Mucosa of gallbladder (tissue), 1 donor: ENCODE measurements around the gene CHSY1. TPM values are rescaled to one million over a fixed set of nuclear protein-coding genes. Genes with fewer than 3 reads are reported as not detected.

Experiments used
- DNase-seq: peaks from one replicate; pipeline ENCODE4 v3.0.0-alpha.2; 2020; ENCODE audit warnings: low spot score
- total RNA-seq: library from RNA; stranded (reverse); gene quantifications from one replicate; pipeline ENCODE4 v1.2.1, GENCODE V29; 2021
- donor health status: DM: no; HTN: no; CAD: no.

CHSY1 gene
- total RNA-seq, 1 donor from 2014 or later, result 18.8 TPM

GRCh38 chr15:101152914-101153313 is 98.9 kb downstream of the CHSY1 start:
- DNase-seq, result no peak

GRCh38 chr15:101151288-101151687 is 100.6 kb downstream of the CHSY1 start:
- DNase-seq, result no peak

DNA sequence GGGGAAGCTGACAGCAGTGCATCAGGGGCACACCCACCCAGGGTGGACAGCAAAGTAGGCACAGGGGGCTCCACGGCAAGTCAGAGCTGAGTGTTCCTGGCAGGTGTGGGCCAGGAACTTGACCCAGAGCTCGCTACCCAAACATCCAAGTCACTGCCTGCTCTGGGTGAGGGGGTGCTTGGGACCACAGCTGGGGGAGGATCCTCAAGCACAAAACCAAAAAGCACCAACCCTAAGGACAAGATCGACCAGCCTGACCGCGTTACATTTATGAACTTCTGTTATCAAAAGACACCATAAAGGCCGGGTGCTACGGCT is 101.2 kb downstream of the CHSY1 start:
- DNase-seq, result no peak

DNA sequence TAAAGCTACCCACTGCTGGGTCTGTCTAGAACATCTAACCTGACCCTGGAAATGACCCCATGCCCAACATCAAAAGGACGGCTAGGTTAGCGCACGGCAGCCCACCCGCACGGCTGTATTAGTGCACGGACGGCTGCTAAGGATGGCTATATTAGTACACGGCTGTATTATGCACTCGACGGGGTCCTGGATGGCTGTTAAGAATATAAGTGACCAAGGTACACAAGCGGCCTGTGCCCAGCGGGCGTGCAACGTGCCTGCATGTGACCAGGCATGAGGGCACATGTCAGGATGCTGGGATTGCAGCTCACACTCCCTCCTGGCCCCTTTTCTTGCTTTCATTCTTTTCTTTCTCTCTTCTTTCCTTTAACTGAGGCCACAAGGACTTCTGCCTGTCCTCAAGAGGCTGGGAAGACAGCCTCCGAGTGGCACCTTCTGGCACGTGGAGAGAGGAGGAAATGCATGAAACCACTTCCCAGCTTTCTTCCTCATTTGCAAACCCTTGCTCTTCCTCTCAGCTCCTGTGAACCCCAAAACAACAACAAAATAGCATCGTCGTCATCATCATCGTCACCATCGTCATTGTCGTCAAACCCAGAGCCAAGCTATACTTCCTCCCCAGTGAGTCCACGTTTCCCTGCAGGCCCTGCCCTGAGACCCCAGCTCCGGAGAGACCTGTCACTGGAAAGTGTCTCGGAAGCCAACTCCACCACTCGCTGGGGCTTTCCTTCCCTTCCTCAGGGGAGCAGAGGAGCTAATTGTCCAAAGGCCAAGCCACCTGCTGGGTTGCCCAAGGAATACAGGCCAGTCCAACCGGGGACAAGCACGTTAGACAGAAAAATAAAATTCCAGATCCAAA is 101.8 kb downstream of the CHSY1 start:
- DNase-seq, result no peak

DNA sequence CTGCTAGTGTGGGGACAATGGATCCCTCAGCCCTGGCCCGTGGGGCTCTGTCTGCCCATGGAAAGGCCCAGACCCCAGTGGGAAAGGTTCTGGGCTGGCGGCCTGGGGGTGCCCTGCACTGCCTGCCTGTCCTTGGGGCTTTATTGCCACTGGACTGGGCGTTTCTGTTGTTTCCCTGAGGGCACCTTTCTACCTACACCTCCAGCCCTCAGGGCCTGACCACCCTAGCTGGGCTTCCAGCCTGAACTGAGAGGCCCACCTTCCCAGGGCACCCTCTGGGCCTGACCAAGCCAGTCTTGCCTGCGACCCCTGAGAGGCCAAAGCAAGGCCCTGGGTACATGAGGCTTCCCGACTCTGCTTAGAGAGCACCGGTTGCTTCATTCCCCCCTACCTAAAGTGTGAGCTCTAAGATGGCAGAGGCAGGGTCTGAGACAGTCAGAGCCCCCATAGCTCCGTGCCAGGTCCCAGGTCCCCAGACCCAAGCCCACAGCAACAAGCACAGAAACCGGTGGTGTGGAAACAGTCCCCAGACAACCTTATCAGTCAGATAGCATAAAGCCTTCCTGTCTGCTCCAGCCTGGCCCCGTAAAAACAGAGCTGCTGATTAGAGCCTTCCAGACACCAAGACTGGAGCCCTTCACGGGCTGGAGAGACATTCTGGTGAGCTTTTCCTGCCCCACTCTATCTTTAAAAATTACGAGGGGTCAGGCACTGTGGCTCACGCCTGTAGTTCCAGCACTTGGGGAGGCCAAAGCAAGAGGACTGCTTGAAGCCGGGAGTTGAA is 102.8 kb downstream of the CHSY1 start:
- no peak for DNase-seq

GRCh38 chr15:101148166-101148880 is 103.5 kb downstream of the CHSY1 start:
- DNase-seq, result no peak

DNA sequence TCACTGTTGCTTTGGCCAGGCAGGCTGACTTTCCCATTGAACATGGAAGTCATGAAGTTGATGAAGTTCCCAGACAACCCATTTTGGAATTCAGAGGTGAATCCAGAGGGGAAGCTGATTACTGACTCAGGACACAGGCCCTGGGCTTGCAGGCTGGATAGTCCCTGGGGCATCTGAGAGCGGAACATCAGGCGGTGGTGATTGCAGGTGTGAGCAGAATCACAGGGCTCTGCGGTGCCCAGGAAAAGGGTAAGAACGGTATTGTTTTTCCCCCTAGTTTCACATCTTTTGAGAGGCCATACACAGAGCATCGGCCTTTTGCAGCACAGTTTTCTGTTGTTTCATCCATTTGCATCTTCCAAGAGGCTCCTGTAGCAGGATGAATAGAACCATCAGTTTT is 104.7 kb downstream of the CHSY1 start:
- no peak for DNase-seq

- no peak for DNase-seq
Observed at GRCh38 chr15:101146118-101146702, 105.6 kb downstream of the CHSY1 start.

DNA sequence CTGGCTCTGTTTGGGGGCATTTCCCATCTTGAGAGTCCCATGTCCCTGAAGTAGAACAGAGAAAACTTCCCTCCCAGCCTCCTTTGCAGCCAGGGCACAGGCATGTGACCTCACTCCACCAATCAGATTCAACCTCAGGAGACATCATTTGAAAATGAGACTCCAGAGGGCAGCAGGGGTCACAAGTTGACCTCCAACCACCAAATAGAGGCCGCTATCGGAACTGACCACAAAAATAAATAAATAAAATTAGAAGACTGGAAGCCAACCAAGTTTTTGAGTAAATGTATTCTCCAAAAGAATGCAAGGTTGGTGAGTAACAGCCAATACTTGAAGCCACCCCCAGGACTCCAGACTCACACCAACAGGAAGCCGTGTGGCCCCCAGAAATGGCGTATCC is 106.5 kb downstream of the CHSY1 start:
- DNase-seq, result no peak

GRCh38 chr15:101143321-101143720 is 108.5 kb downstream of the CHSY1 start:
- no peak for DNase-seq

- no peak for DNase-seq
Observed at GRCh38 chr15:101142711-101143110, 109.1 kb downstream of the CHSY1 start.

DNA sequence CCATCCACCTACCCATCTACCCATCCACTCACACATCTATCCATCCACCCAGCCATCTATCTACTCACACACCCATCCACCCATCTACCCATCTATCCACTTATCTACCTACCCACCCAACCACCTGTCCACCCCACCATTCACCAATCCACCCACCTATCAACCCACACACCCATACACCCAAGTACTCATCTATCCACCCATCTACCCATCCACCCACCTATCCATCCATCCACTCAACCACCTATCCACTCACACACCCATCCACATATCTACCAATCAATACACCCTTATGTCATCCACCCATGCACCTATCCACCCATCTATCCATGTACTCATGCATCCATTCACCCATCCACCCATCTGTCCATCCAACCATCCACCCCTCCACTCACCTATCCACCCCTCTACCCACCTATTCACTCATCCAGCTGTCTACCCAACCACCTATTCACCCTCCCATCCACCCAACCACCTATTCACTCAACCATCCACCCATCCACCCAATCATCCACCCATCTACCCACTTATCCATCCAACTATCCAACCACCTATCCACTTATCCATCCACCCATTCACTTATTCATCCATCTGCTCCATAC is 109.8 kb downstream of the CHSY1 start:
- no peak for DNase-seq

DNA sequence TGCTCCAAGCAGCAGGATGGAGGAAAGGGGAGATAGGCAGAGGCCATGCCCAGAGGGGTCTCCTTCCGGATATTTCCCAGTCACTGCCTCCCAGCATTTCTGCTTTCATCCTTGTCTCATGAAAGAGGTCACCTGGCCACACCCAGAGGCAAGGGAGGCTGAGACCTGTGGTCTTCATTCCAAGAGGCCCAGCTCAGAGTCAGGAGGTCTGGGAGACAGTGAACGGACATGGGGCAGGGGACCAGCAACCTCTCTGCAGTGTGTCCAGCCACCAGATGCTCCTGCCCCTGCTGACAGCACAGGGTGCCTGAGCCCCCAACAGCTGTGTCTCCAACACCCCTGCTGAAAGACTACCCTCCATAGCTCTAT is 111.2 kb downstream of the CHSY1 start:
- no peak for DNase-seq

- no peak for DNase-seq
Observed at GRCh38 chr15:101139986-101140696, 111.7 kb downstream of the CHSY1 start.

GRCh38 chr15:101138913-101139880 is 112.7 kb downstream of the CHSY1 start:
- no peak for DNase-seq

GRCh38 chr15:101138086-101138660 is 113.7 kb downstream of the CHSY1 start:
- no peak for DNase-seq

DNA sequence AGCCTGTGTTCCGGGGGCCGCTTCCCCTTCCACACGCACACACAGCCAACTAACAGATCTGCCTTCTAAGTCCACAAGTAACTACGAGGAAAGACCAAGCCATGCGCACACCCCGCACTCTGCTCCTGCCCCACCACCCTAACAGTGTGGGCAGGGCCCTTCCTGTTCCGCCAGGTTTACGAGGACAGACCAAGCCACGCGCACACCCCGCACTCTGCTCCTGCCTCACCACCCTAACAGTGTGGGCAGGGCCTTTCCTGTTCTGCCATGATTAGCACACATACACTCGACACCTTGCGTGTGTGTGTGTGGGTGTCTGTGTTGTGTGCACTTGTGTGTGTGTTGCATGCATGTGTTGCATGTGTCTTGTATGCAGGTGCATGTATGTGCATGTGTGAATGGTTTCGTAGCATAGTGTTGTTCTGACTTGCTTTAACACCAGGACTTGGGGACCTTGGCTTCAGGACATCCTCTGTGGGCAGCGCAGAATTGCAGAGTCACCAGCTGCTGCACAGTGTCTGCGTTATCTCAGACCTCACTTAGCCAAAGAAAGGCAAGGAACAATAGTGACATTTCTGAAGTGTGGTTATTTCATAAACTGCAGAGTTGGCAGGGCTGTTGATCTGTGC is 114.4 kb downstream of the CHSY1 start:
- DNase-seq, result no peak

DNA sequence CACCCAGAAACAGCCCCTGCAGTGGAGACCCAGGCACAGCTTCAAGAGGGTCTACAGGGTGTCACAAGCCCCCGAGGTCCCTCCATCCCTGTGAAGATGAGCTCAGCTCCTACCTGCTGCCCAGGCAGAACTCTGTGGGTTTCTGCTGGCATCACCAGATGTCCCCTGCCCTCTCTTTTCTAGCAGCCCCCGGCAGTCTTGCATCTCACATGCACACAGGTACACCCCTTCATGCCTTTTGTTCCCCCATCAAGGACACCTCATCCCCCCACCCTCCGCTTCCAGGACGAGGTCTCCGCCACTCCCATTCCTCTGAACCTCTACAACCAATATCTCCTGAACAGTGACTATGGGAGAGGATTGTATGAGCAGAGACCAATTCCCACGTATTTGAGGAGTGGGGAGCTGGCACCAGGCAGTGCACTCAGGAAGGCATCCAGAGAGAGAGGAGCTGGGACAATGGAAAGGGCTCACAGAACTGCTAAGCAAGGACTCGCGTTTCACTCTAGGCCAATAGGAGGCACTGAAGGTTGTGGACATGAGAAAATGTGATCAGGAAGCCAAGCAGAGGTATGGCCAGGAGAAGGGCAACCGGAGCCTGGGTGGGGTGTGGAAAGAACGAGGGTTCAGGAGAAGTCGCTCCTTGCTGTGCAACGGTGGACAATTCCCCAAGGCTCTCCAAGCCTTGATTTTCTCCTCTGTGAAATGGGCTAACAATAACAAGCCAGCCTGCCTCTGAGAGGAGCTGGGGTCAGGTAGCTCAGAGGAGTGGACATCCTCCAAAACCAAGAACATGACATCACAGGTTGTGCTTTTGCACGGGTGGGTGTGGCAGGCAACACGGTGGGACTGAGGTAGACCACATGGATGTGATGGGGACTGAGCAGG is 115.2 kb downstream of the CHSY1 start:
- DNase-seq, result no peak
